NCI-H2227 (cell line): ENCODE measurements around the gene AIFM1.

ENCODE experiments used
- DNase-seq: peaks from one replicate; lab custom pipeline; 2025; ENCODE audit not compliant: unreplicated experiment; lab: John Stamatoyannopoulos, UW

Gene AIFM1

GRCh38 chrX:130171446-130172126 lies 5.9 kb upstream of the AIFM1 start, which contains the start of gene RAB33A:
TSS of gene RAB33A (plus strand) at chrX:130171962. CDS start at chrX:130172063, 101 bp downstream.
- peak; percentile 80 for DNase-seq

GRCh38 chrX:130170752-130171445 lies 5.3 kb upstream of the AIFM1 start:
- peak; percentile 94 for DNase-seq

- no peak for DNase-seq
Observed at GRCh38 chrX:130167040-130167439, 1.4 kb upstream of the AIFM1 start.

- DNase-seq, result no peak
Observed at GRCh38 chrX:130166503-130166777, 799 bp upstream of the AIFM1 start.

- DNase-seq, result no peak
Observed at GRCh38 chrX:130165181-130165702, 399 bp downstream of the AIFM1 start.

- DNase-seq, result no peak
Observed at GRCh38 chrX:130163398-130163797, 2.2 kb downstream of the AIFM1 start.

GRCh38 chrX:130162094-130162735 lies 3.4 kb downstream of the AIFM1 start:
- no peak for DNase-seq

- no peak for DNase-seq
Observed at GRCh38 chrX:130159776-130160175, 5.9 kb downstream of the AIFM1 start.

GRCh38 chrX:130158311-130158710 lies 7.3 kb downstream of the AIFM1 start:
- no peak for DNase-seq

- no peak for DNase-seq
Observed at GRCh38 chrX:130155564-130155963, 10.1 kb downstream of the AIFM1 start.

GRCh38 chrX:130147631-130148030 lies 18.0 kb downstream of the AIFM1 start:
- DNase-seq, result no peak

GRCh38 chrX:130145123-130145522 lies 20.5 kb downstream of the AIFM1 start:
- no peak for DNase-seq

- DNase-seq, result no peak
Observed at GRCh38 chrX:130144509-130144908, 21.1 kb downstream of the AIFM1 start.

- no peak for DNase-seq
Observed at GRCh38 chrX:130139474-130140201, 26.0 kb downstream of the AIFM1 start.

GRCh38 chrX:130136961-130137360 lies 28.7 kb downstream of the AIFM1 start:
- no peak for DNase-seq

GRCh38 chrX:130136496-130136895 lies 29.1 kb downstream of the AIFM1 start:
- no peak for DNase-seq

GRCh38 chrX:130130990-130131389 lies 34.7 kb downstream of the AIFM1 start:
- no peak for DNase-seq

GRCh38 chrX:130125091-130125874 lies 40.4 kb downstream of the AIFM1 start:
- DNase-seq, result no peak

GRCh38 chrX:130124577-130124976 lies 41.1 kb downstream of the AIFM1 start:
- DNase-seq, result no peak

GRCh38 chrX:130121505-130121800 lies 44.2 kb downstream of the AIFM1 start:
- DNase-seq, result no peak
